Measurements from ENCODE around the gene PIK3R6.

The PIK3R6 gene, protein sequence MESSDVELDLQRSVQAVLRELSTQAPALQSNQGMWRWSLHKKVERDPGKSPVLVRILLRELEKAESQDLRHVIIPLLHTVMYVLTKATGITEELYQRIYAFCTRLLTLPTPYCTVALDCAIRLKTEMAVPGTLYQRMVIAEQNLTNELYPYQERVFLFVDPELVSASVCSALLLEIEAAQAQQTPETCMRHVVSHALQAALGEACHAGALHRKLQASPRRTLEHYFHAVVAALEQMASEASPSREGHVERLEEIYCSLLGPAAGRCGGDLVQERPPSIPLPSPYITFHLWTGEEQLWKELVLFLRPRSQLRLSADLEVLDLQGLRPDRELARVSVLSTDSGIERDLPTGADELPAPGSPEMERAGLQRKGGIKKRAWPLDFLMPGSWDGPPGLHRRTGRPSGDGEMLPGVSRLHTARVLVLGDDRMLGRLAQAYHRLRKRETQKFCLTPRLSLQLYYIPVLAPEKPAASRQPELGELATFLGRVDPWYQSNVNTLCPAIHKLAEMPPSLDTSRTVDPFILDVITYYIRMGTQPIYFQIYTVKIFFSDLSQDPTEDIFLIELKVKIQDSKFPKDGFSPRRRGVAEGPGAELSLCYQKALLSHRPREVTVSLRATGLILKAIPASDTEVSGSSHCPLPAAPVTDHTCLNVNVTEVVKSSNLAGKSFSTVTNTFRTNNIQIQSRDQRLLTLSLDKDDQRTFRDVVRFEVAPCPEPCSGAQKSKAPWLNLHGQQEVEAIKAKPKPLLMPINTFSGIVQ

DNA sequence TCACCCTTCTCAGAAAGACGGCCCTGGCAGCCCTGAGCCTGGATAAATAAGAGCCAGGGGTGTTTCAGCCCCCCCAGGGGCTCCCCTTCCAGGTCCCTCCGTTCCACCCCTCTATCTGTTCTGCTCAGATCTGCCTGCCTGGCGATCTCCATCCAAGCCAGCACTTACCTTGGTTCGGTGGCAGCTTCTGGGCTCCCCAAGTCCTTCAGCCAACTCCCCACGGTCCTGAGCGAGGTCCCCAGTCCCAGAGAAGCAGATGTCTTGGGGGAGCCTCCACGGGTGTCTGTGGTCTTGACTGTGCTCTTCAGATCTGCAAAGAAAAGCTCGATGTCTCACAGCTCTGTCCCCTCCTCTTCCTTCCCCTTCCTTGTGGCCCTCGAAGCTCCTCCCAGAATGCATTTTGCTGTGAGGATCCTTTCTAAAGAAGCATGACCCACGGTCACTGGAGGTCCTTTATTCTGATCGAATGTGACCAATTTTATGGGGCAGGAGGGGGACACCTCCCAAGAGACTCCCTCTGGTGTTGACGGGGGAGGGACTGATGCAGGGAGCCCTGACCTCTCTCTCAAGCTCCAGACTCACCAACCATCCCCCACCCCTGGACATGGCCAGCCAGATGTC is at the start of gene PIK3R6:
Gene PIK3R6, minus strand, starts transcription at position 314 of the 621 bp plus-strand sequence. CDS start 17,880 bp downstream, outside the sequence.
- no peak for DNase-seq

DNA sequence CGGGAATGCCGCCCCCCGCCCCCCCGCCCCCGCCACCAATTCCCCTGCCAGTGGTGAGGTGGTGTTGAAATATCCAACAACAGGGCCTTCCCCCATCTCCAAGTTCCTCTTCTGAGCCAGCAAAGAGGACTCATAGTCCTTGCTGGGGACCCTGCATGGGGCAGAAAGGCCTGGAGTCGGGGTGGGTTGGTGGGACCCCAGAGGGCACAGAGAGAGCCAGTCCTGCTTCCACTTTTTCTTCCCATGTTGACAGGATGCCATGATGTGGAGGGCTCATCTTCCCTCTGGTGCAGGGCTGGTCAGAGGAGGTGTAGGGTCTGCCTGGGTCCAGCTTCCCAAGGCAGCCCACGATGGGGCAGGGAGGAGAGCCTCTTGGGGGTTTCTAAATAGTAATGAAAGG is 49.0 kb upstream of the PIK3R6 start:
- no peak for DNase-seq

DNA sequence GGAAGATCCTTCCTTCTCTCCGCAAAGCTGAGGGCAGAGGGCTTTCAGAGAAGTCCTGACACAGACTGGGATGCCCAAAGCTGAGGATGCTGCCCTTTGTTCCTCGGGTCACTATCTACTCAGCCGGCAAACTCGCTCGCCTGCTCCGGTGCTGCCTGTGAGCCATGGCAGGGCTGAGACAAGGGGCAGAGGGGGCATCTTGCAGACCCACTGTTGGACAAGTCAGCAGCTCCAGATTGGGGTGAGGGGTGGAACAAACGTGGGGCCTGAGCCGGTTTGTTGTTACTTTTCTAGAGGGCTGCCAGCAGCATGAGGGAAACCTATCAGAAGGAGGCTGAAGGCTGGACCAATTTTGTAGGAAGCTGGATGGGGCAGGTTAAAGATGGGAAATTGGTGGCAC is 47.1 kb upstream of the PIK3R6 start:
- DNase-seq, result no peak

DNA sequence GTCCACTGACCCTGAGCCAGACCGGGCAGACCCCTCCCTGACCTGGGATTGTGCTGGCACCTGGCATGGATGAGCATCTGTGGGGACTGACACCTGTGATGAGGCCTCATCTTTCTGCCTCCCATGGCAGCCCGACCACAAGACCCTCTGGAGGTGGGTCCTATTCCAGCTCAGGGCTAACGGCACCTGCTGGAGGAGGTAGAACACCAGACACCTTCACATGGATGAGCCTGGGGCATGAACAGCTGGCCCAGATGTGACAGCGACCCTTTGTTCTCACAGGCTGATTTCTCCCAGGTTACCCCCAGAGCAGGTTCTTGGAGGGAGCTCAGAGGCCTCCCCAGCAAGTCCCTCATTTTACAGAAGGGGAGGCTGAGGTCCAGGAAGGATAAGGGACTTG is 46.4 kb upstream of the PIK3R6 start:
- DNase-seq, result no peak

DNA sequence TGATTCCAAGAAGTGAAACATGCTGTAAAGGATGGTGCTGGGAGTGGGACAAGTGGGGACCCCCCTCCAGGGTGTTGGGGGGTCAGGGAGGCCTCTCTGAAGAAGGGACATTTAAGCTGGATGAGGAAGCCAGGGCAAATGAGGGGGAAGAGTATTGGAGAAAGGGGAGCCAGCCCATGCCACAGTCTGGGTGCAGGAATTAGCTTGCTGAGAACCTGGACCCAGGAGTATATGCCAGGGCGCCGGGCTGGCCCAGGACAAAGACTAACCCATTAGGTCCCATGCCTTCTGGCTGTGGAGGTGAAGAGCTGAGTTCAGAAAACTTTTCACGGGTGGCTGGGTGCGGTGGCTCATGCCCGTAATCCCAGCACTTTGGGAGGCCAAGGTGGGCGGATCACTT is 45.6 kb upstream of the PIK3R6 start:
- DNase-seq, result no peak

DNA sequence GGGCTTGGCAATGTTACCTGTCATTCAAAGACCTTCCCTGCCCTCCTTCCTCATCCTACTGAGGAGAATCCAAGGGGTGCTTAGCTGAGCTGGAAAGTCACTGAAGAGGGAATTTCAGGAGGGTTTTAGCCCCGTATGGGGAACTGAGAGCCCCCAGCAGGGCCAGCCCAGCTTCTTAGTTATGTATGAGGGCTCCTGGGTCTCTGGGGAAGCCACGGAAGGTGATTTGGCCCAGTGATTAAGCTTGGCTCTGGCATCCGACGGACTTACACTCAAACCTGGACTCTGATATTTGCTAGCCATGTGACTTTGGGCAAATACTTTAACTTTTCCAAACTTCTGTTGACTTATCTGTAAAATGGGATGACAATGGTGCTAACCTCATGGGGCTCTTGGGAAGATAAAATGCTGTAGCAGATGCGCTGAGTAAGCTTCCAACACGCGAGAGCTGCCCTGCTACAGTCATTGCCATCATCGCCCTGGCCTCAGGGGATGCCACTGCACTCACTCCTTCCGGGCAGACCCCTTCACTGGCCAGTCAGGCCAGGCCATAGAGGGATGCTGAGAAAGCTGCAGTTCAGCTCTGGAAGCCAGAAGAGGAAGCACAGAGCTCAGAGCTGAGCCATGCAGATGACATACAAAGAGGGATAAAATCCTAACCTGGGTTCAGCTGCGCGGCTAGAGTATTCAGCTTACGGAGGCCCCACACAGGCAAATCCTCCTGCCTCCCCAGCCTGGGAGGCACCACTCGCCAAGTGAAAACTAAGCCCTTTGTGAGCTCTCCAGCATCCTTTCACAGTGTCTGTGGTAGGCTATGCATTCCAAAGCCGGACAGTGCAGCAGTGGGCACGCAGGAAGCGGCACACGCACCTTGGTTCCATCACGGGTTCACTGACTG is 44.9 kb upstream of the PIK3R6 start:
- no peak for DNase-seq

DNA sequence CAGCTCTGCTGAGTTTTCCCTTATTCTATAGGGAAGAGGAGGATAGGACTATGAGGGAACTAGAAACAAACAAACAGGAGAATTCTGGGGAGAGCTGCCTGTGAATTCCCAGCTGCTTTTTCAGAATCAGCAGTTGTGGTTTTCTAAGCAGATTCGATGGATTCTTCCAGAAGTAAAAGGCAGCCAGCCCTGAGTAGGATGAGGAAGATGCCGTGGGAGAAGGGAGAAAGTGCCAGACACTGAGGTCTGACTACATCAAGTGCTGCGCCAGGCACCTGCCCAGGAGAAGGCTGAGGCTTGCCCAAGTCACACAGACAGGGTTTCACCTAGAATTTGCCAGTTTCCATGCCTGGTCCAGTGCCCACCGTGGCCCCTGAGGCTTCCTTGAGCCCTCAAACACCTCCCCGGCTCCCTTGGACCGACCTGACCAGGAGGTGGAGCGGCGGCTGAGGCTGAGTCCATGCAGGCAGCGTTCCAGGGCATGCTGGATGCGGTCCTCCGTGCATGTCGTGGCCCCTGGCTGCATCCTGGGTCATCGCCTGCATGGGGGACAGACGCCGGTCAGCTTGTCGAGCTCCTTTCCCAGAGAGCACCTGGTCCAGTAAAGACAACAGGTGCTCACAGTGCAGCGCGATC is 43.6 kb upstream of the PIK3R6 start:
- no peak for DNase-seq

DNA sequence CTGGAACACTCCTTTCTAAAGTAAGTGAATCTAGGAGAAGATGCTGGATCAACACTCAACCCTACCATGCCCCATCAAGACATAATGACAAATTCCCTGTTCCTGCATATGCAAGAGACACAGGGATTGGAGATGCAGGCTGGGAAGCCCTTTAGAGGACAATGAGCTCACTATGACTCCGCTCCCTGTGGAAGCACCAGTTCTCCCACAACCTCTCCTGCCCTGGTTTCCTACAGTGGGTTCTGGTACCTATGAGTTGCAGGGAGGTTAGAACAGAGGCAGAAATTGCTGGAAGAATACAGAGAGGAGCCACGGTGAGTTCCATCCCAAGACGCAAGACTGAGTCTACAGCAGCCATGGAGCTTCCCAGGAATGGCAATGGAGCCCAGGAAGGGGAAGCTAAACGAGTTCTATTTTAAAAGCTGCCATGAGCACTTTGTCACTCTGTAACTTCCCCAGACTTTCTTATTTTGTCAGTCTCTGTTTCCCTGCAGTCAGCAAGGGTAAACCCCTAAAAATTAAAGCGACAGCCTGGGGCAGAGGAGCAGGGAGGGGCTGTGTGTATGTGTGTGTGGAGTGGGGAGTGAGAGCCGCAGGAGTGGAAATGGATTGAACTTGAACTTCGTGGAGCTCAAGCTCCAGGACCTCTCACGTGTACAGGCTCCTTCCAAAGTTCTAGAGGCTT is 42.3 kb upstream of the PIK3R6 start:
- DNase-seq, result no peak

DNA sequence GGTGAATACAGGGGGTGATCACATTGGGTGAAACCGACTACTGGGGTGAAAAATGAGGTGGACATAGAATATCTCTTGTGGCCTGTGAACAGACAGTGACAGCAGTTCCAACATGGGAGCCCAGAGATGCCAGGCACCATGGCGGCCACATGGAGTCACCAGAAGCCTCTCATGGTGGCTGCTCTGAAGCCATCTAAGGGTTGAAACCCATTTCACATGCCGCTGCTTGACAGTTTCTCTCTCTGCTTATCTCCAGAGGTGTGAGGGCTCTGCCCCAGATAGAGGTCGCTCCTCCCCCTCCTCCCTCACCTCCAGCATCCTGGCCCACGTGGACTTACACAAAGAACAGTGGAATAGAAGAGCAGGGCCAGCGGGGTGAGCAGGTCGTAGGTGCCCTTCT is 37.9 kb upstream of the PIK3R6 start:
- DNase-seq, result no peak

DNA sequence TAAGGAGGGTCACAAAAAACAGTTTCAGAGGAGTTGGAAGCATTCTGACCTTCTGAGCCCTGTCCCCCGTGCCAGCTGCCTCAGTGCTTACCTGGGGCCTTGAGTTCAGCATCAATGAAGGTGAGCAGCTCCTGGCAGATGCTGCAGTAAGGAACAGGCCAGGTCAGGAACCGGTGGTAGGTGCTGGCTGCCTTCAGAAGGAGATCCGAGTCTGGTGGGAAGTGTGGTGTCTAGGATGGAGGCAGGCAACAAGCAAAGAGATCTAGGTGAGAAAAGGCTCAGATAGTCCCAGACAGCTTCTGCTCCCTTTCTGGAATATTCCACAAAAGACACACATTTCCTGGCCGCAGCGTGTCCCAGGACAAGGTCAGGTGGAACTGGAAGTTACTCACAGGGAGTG is 37.2 kb upstream of the PIK3R6 start:
- DNase-seq, result no peak

DNA sequence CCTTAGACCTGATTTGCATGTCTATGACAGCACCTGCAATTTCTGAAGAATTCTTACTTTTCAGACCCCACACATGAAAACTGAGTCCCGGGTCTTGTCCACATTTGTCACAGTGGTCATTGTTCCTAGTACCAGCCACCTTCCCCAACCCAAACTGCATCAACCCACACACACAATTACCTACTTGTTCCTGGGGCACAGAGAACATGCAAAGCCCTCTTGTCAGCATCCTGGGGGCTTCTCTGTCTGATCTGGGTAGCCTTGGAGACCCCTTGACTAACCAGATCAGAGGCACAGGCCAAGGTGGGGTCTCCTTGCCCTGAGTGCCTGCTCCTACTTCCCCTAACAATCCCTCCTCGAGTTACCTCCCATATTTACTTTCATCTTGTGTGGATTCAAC is 36.7 kb upstream of the PIK3R6 start:
- peak; percentile 84 for DNase-seq

DNA sequence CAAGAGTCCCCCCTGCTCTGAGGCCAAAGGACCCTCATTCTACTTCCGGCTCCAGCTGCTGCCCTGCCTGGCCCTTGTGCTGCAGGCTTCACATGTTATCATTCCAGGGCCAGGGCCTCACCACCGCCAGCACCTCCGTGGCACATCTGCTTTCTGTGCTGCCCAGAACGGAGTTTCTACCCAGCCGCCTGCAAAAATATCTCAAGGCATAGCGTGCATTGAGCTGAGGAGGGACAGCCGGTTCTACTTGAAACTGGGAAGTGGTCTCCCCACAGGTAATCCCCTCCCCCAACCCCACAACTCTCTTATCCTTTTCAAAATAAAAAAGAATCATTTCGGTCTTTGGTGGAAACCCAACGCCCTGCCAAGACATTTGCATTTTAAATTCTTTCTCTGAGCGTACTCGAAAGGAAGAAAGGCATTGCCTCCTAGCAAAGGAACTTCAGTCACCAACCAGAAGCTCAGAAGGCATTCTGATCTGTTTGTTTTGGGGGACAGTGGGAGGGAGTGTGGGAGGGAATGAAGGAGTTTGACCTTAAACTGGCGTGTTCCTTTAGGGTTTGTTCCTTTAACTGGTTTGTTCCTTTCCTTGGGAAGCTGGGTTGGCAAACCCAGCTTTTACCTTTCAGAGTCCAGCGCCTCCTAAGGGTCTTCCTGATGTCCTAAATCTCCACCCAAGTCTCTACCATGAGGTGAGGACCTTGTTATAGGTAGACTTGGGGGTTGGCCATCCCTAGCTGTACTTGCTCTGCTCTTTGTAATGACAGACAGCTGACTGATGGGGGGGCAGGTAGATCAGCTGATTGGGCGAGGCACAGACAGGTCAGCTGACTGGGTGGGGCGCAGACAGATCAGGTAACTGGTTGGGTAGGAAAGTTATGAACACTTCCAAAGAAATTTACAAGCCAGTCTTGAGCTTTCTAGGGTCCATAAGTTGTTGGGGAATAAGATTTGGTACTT is 33.4 kb upstream of the PIK3R6 start:
- no peak for DNase-seq

DNA sequence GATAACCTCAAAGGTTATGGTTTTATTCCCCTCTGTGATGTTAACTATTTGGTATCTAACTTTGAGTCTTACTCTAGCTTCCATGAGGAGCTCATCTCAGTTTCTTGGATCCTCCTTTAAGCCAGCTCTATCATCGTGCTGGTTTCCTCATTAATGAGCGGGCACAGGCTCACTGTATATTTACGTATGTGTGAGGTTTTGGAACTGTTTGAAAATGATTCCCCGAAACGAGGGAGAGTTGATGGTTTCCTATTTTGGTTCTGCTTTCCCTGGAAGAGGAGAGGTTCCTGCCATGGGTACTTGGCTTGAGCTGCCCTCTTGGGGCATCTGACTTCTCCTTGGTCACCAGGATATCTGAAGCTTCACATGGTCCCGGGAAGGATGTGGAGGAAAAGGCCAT is 32.7 kb upstream of the PIK3R6 start:
- no peak for DNase-seq

DNA sequence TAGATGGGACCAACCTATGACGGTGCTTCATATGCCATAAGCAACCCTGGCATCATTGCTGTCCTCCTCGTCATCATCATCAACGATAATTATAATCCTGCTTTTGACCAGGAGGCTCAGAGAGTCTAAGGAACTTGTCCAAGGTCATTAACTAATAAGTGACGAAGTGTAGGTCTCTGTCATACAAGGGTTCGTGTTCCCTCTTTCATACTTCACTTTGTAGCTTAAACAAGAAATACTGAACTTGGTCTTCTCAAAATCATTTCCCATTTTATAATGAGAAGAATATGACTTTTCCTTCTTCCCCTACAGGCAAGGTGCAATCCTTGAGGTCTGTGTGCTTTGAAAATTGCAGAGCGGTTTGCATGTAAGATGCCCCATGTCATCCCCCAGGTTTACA is 31.2 kb upstream of the PIK3R6 start:
- no peak for DNase-seq

DNA sequence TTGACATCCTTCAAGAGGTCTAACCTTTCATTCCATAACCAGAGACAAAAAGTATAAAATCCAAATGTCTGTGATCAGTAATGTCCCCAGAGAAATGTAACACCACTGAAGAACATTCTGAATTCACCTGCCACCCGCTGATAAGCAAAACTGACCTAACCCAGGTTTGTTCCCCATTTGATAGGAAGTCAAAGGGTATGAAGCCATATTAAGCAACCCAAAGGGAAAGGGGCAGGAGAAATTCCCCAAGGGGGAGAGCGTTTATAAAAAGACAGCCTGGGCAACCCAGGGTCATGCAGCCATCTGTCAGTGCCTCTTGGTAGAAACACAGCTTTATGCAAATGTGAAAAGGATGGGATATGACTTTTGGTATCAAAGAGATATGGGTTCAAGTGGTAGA is 30.7 kb upstream of the PIK3R6 start:
- no peak for DNase-seq

DNA sequence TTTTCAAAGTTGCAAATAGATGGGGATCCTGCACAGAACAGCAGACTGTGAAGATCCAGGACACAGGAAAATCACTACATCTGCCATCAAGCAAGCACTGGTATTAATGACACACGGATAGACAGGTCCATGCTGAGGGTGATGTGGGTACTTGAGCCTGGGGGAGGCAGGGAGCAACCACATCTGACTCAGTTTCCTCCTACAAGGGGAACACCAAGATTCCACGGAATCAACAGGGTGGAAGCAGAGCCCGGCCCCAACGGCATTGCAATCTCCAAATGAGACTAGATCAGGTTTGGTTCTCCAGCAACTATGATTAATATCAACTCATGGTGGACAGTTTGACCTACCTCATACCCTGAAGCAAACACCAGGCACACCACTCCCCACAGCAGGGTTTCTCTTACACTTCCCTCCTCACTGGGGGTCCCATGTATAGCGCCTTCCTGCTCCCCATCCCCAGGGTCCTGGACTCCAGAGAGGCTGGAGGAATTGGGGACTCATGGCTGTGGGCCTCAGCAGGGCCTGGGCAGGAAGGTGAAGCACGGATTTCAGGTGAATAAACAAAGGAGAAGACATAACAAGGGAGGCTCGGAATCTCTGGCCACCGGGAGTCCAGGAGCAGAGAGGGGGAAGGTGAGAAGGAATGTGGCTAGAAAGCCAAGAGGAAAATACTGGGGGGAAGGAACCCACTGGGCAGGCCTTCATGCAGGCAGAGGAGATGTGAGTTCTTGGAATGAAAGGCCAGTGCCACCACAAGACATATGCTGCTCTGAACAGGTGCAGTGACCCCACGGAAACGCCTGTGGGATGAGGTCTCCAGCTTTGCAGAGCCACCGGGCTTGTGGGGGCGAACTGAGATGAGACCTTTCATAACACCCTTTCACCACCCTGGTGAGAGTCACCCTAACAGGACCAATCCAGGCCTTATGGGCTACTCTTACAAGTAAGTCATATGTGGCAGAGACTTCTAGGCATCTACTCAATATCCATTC is 29.5 kb upstream of the PIK3R6 start:
- no peak for DNase-seq

DNA sequence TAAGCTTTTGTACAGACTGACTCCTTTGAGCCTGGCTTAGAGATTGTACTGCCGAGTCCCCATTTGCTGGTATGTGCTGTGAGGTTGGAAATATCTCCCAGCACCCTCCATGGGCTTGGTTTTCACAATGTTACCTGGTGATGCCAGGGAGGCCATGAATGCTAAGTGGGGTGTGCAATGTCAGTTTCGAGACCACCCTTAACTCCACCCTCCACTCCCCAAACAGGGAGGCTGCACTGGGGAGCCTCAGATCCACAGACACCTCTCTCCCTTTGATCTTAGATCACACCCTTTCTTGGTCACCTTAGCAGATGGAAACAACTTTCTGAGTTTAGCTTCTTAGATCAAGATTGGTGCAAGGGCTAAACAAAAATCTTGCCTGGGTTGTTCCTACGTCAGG is 28.6 kb upstream of the PIK3R6 start:
- no peak for DNase-seq

DNA sequence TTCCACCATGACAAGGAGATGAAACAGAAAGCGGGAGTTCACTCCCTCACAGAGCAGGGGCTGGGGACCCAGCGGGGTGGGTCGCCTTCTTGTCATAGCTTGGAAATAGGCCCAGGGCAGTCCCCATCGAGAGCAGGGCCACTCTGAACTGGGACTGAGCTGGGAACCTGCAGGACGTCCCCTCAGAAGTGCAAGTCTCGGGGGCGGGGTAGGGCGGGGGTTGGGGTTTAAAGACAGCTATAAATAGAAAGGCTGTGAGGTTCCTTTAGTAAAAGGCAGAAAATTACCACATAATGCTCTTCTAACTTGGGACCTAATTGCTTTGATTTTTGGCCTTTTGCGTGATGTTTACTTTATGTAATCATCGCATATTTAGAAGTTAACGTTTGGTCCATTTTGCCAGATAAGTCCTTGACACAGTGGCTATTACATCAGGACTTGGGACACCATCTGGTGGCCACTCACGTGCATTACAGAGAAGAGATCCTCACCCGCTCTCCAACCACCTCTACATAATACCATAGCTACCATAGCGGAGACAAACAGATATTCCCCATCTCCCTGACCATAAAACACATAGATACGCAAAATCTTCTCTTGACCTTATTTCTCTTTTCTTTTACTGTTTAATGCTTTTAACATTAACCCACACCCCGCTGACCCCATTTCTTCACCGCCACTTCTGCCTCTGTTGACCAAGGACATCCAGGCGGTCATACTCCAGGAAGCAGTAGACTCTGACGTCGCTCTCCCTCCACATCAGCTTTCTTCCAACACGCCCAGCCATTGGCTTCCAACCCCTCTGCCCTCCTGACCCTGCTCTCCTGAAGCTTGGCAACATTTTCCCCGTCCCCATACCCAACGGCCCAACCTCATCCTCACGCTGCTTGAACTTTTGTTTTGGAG is 27.5 kb upstream of the PIK3R6 start:
- DNase-seq, result peak; percentile 47

Data from NCI-H1048 (cell line).